HL-60/S4 treated with retinoic acid at 250 ng/mL for 4 days and 3 days (cell line): Measurements from ENCODE around the gene COMMD9.

Source experiments
- in situ Hi-C: fragments of 300-500 bp; cut with MboI; formaldehyde crosslinking; loops from 2 replicates; pipeline ENCODE4 v1.7.0; 2022; ENCODE audit warnings: low sequenced_read_pairs

Gene COMMD9

GRCh38 chr11:36227044-36227443, 62.2 kb downstream of the COMMD9 start:
- in situ Hi-C loops, result no loop called here

DNA sequence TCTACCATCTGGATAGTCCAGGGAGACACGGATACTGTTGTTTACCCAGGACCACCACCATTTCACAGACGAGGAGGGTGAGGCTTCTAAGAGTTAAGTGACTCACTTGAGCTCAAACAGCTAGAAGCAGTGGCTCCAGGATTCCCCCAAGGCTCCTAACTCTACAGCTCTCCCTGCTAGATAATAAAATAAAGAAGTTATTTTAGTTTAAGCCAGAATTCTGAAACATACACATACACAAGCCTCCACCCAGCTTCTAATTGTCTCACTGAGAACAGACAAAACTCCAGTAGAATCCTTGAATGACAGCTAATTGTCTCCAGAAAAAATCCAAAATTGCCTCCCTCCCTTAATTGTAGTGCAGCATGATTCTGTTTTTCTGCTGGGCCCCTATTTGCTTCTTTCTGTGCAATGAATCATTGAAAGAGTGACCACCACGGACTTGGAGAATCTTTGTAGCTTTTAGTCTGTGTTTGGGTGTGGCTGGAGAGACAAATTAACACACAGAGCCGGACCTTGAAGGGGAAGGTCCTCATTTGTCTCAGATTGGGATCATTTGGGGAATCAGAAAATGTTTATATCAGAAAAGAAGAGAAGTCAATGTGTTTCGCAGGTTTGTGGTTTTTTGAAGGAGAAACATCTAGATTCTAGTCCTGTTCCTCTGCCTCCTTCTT, 64.9 kb downstream of the COMMD9 start:
- in situ Hi-C loops, result no loop called here

- in situ Hi-C loops, result no loop called here
Measured at GRCh38 chr11:36222831-36223635, 66.2 kb downstream of the COMMD9 start.
